Measurements from ENCODE around the gene TRAF2.

TRAF2 gene

DNA sequence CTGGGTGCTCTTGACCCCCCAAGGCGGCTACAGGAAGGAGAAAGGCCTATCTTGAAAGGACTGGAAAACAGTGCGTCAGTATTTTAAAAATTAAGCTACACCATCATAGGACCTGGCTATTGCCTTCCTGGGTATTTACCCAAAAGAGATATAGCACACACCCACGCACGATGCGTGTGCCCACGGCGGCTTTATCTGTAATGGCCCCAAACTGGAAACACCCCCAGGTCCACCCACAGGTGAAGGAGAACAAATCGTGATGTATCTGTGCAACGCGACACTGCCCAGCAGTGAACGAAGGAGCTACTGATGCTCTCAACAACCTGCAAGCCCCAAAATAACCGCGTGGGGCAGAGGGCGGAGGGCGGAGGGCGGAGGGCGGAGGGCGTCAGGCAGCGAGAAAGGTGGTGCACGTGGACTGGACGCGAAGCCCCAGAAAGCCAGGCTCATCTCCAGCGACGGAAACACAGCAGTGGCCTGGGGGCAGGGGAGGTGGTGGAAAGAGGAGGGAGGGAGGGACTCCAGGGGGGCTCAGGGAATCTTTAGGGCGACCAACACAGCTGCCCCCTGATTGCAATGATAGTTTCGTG, 78.6 kb downstream of the TRAF2 start:
- no peak for DNase-seq

GRCh38 chr9:136965771-136966484, 79.6 kb downstream of the TRAF2 start:
- DNase-seq, result peak; percentile 33

GRCh38 chr9:136968333-136969127, 82.2 kb downstream of the TRAF2 start:
- no peak for DNase-seq

DNA sequence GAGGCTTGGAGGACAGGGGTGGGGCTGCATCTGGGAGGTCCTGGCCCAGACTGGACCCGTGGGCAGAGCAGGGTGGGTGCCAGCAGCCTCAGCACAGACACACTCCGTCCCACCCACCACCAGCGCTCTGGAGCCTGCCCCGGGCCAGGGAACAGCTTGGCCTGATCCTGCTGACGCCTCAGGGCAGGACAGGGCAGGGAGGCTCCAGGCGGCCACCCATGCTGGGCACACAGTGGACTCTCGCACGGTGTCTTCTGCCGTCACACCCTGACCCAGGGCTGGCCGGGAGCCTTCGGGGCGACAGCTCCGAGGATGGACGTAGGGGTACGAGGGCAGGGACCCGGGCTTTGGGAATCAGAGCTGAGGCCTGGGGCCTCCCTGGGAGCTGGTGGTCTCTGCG, 82.8 kb downstream of the TRAF2 start:
- no peak for DNase-seq

DNA sequence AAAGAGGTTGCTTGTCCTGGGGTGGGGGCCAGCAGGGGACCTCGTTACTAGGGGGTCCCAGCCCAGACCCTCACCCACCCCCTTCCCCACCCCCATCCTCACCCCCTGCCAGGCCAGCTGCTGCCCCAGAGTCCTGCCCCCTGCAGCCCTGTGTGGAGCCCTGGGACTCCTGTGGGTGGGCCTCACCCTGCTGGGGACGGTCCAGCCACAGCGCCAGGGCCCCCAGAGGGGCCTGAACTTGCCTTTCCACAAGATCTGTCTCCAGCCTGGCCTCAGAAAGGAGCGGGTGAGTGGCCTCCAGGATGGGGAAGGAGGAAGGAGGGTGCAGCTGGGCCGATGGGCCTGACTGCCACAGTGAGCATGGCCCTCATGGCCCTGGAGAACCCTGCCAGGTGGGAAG, 83.5 kb downstream of the TRAF2 start:
- no peak for DNase-seq

DNA sequence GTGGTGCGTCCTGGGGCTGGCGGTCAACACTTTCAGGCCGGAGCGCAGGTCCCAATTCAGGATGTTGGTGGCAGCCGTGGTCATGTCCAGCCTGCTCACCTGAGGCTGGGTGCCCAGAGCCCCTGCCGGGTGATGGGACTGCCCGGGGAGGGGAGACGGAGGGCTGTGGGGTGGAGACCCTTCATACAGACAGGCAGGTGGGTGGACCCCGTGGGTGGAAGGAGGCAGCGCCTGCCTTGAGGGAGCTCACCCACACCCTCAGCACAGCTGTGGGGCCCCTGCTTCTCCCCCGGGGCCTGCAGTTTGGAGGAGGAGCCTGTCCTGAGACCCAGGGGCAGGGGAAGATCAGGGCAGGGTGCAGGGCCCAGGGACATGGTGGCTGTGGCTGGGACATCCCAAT, 84.0 kb downstream of the TRAF2 start:
- no peak for DNase-seq

GRCh38 chr9:136971746-136972145, 85.4 kb downstream of the TRAF2 start:
- DNase-seq, result no peak

DNA sequence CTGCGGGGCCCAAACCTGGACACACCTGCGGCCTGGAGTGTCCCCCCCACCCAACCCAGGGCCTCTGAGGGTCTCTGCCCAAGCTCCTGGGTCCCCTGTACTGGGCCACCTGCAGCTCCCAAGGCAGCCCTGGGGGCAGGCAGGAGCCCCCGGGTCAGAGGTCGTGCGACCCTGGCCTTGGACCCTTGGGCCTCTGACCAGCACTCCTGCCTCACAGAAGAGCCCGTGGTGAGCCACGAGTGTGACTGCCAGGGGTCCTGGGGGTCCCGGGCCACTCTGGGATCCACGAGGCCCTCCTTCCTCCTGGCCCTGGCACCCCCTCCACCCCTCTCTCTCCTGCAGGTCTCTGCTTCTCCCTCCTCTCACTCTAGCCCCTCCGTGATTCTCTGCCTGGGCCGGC, 86.0 kb downstream of the TRAF2 start:
- DNase-seq, result no peak

DNA sequence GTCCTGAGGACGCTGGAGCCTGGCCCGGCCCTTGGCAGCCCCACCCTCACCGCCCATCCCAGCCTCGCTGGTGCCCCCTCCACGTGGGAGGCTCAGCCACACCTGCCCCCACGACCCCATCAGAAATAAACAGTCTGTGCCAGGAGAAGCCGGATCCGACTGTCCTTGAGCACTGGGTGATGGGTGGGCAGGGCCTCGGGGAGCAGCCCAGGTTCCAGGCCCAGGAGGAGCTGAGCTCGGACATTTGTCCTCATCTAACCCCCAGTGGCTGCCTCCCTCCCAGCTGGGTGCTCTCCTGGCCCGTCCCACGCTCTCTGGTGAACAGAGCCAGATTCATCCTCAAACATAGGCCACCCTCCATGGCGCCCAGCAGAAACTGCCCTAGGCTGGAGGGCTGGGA, 86.4 kb downstream of the TRAF2 start:
- DNase-seq, result no peak

DNA sequence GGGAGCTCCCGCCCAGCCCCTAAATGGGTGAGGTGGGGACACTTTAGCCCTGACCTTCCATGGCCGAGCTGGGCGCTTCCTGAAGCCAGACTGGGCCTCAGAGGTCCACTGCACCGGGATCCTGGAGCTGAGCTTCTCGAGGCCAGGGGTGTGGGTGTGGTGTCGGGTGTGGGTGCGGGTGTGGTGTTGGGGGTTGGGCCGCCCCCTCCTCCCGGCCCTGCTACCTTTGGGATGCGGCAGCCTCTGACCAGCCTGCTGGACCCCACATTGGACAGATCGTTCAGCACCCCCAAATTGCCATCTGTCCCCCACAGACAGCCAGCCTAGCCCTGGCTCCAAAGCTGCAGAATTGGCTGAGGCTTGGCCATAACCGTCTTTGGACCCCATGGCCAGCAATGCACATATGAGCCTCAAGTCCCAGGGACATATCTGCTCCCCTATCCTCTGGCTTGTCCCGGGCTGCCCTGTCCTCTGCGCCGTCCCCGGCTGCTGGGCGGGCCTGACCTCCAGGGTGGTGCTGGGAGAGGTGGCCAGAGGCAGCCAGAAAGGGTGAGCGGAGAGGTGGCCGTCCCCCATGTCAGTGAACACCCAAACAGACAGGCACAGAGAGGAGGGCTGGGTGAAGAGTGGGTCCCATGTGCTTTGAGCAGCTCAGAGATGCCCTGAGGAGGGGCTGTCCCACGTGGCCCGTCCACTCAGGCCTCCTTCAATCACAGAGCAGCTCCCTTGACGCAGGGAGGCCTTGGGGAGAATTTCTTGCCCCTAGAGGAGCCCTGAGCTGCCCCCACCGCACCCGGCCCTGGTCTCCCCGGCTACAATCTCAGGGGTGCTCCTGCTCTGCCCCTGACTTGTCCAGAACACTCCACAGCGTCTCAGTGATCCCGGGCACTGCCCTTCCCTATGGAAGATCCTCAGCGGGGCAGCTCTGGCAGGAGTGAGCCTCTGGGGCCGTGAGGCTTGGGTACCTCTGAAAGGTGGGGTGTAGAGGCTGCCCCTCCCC, 87.6 kb downstream of the TRAF2 start:
- no peak for DNase-seq

GRCh38 chr9:136974817-136975535, 88.7 kb downstream of the TRAF2 start:
- no peak for DNase-seq

GRCh38 chr9:136975644-136976043, 89.3 kb downstream of the TRAF2 start:
- no peak for DNase-seq
